Large intestine (tissue), 3 donors: ENCODE data around the gene KRTAP2-2. TPM values are rescaled to one million over a fixed set of nuclear protein-coding genes. Genes with fewer than 3 reads are reported as not detected.

Experiments used
- DNase-seq, 2 donors: peaks; one replicate each; pipeline versions ENCODE4 v3.0.0 to v3.0.0-alpha.2; 2013
- H3K27ac ChIP-seq: one replicate; pipeline ENCODE4 v1.5.1; 2013; ENCODE audit warnings: low read length
- H3K27me3 ChIP-seq: 2 replicates; pipeline ENCODE4 v1.6.1; 2013; ENCODE audit warnings: low read length; ENCODE audit not compliant: control insufficient read depth, insufficient read depth
- H3K36me3 ChIP-seq: 2 replicates; pipeline ENCODE4 v1.6.1; 2013; ENCODE audit warnings: low read length; ENCODE audit not compliant: control insufficient read depth, insufficient read depth
- H3K4me1 ChIP-seq: one replicate; pipeline ENCODE4 v1.6.1; 2013; ENCODE audit warnings: low read length; ENCODE audit not compliant: control insufficient read depth, insufficient read depth
- H3K4me3 ChIP-seq: one replicate; pipeline ENCODE4 v1.5.1; 2013; ENCODE audit warnings: low read length
- H3K9me3 ChIP-seq: one replicate; pipeline ENCODE4 v1.6.1; 2013; ENCODE audit warnings: mild to moderate bottlenecking, low read depth, low read length, moderate library complexity; ENCODE audit not compliant: control insufficient read depth
- WGBS: methylation state at CpG from one replicate; pipeline ENCODE4 v1.1.5; 2013; ENCODE audit warnings: low lambda C conversion rate; ENCODE audit not compliant: insufficient coverage; 5-methylcytosine and 5-hydroxymethylcytosine counted together
- polyA plus RNA-seq: library from polyadenylated mRNA; unstranded; fragments of 120-200 nt; gene quantifications from one replicate; pipeline ENCODE4 v1.2.1, GENCODE V29; 2013

Gene KRTAP2-2
- polyA plus RNA-seq, 1 donor, result not detected

GRCh38 chr17:41020336-41020735, 34.7 kb downstream of the KRTAP2-2 start:
- Histone ChIP-seq H3K27ac (no peak overlapping the region), H3K9me3 (no peaks in the 10 kb centered on the region), H3K36me3 (no peaks in the 10 kb centered on the region), H3K27me3 (no peaks in the 10 kb centered on the region), H3K4me3 (no peak overlapping the region), H3K4me1 (no peaks in the 10 kb centered on the region)
- DNase-seq, result no peak

DNA sequence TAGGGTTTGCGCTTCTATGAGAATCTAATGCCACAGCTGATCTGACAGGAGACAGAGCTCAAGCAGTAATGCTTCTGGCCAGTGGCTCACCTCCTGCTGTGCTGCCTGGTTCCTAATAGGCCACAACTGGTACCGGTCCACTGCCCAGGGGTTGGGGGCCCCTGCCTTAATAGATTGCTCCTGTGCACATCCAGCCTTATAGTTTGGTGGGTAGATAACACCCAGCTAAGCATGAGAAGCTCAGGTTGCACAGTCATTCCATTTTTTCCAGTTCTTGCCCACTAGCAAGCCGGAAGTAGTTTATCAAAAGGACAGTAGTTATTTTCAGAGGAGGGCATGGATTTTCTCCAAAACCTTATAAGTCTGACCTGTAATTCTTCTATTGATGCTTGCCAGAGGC, 35.6 kb downstream of the KRTAP2-2 start:
- Histone ChIP-seq H3K27ac (no peak overlapping the region), H3K4me1 (no peaks in the 10 kb centered on the region), H3K27me3 (no peaks in the 10 kb centered on the region), H3K36me3 (no peaks in the 10 kb centered on the region), H3K9me3 (no peaks in the 10 kb centered on the region), H3K4me3 (no peak overlapping the region)
- no peak for DNase-seq
- WGBS, result no CpG with 5 or more reads among the region's 3 CpGs

GRCh38 chr17:41018541-41018940, 36.5 kb downstream of the KRTAP2-2 start:
- WGBS, result no CpG with 5 or more reads among the region's 3 CpGs
- Histone ChIP-seq H3K36me3 (no peaks in the 10 kb centered on the region), H3K9me3 (no peaks in the 10 kb centered on the region), H3K27me3 (no peaks in the 10 kb centered on the region), H3K27ac (no peak overlapping the region), H3K4me1 (no peaks in the 10 kb centered on the region), H3K4me3 (no peak overlapping the region)
- no peak for DNase-seq

DNA sequence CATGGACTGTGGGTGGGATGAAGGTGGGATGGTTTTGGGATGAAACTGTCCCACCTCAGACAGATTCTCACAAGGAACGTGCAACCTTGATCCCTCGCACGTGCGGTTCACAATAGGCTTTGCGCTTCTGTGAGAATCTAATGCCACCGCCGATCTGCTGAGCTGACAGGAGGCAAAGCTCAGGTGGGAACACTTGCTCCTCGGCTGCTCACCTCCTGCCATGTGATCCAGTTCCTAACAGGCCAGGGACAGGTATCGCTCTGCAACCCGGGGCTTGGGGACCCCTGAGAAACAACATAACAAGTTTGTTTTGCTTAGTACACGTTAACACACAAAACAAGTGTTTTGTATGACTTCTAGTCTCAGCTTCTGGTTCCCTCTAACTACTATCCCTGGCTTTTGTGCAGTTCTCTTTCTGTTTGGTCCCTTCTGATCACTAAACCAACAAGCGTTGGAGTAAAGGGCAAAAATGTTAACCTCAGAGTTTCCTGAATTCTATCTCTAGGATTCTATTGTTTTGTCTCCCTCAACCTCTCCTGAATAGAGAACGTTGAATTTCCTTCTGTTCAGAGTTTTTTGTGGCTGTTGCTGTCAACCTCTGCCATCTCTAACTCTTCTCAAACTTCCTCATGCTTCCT, 38.3 kb downstream of the KRTAP2-2 start:
- no peak for DNase-seq
- no peaks in the 10 kb centered on the region for H3K9me3 ChIP-seq
- no peak overlapping the region for H3K27ac ChIP-seq
- H3K4me1 ChIP-seq, result no peaks in the 10 kb centered on the region
- WGBS, result 65% methylated on average over 2 of the region's 13 CpGs
- H3K36me3 ChIP-seq, result no peaks in the 10 kb centered on the region
- no peak overlapping the region for H3K4me3 ChIP-seq
- H3K27me3 ChIP-seq, result no peaks in the 10 kb centered on the region

- Histone ChIP-seq H3K27ac (no peak overlapping the region), H3K36me3 (no peaks in the 10 kb centered on the region), H3K9me3 (no peaks in the 10 kb centered on the region), H3K27me3 (no peaks in the 10 kb centered on the region), H3K4me3 (no peak overlapping the region), H3K4me1 (no peaks in the 10 kb centered on the region)
- DNase-seq, result no peak
- 100% methylated on average over 2 of the region's 7 CpGs for WGBS
These were observed 39.6 kb downstream of the KRTAP2-2 start for GRCh38 chr17:41015454-41015853.

- Histone ChIP-seq H3K4me1 (no peaks in the 10 kb centered on the region), H3K4me3 (no peak overlapping the region), H3K36me3 (no peaks in the 10 kb centered on the region), H3K9me3 (no peaks in the 10 kb centered on the region), H3K27ac (no peak overlapping the region), H3K27me3 (peaks cover 2% of the 10 kb centered on the region)
- WGBS, result no CpG with 5 or more reads among the region's 1 CpG
- DNase-seq, result no peak
These were observed 41.4 kb downstream of the KRTAP2-2 start for GRCh38 chr17:41013606-41014005.

DNA sequence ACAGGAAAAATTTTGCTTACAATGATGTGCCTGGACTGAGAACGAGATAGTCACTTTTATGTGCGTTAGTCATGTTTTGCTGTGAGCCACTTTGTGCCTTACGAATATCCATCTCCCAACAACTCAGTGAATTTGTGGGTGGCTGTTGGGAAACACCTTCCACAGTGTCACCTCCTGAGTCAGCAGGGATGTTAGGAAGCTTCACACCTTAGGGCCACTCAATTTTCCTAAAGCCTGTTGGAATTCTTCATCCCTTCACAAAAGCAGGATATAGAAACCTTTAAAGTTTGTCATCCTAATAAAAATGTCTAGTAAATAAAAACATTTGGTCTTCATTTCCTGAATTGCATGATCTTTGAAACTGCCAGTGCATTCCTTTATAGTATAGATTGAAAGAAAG, 41.8 kb downstream of the KRTAP2-2 start:
- no CpG with 5 or more reads among the region's 3 CpGs for WGBS

GRCh38 chr17:41012326-41013120, 42.5 kb downstream of the KRTAP2-2 start:
- no peak overlapping the region for H3K27ac ChIP-seq
- WGBS, result 82% methylated on average over 5 of the region's 6 CpGs
- no peak for DNase-seq
- no peaks in the 10 kb centered on the region for H3K36me3 ChIP-seq
- H3K4me3 ChIP-seq, result no peak overlapping the region
- H3K4me1 ChIP-seq, result no peaks in the 10 kb centered on the region
- H3K9me3 ChIP-seq, result no peaks in the 10 kb centered on the region
- peaks cover 2% of the 10 kb centered on the region for H3K27me3 ChIP-seq

More for the DNA sequence above, 41.8 kb downstream of the KRTAP2-2 start:
- Histone ChIP-seq H3K9me3 (no peaks in the 10 kb centered on the region), H3K27me3 (peaks cover 2% of the 10 kb centered on the region), H3K4me3 (no peak overlapping the region), H3K4me1 (no peaks in the 10 kb centered on the region), H3K36me3 (no peaks in the 10 kb centered on the region), H3K27ac (no peak overlapping the region)
- no peak for DNase-seq

DNA sequence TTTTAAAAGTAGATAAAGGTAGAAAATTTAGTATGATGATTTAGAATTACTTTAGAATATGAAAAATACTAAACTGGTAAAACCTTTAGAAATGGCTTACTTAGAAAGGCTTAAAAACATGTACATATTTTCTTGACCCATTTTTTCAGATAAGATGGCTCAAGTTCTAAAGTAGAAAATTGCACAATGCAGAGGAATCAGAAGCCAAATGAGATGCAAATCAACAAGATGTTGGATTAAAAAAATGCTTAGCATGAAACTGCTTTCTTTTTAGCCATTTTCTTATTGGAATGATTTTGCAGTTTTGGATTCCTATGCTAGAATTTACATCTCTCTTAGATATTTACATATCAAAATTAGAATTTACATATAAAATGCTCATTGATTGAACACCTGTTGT, 44.6 kb downstream of the KRTAP2-2 start:
- H3K4me3 ChIP-seq, result no peak overlapping the region
- no peaks in the 10 kb centered on the region for H3K9me3 ChIP-seq
- DNase-seq, result no peak
- no peaks in the 10 kb centered on the region for H3K36me3 ChIP-seq
- no peak overlapping the region for H3K27ac ChIP-seq
- no peaks in the 10 kb centered on the region for H3K4me1 ChIP-seq
- H3K27me3 ChIP-seq, result peaks cover 2% of the 10 kb centered on the region

- Histone ChIP-seq H3K27me3 (peaks cover 2% of the 10 kb centered on the region), H3K9me3 (no peaks in the 10 kb centered on the region), H3K27ac (no peak overlapping the region), H3K4me3 (no peak overlapping the region), H3K36me3 (no peaks in the 10 kb centered on the region), H3K4me1 (no peaks in the 10 kb centered on the region)
- DNase-seq, result no peak
- no CpG with 5 or more reads among the region's 1 CpG for WGBS
These were observed 45.1 kb downstream of the KRTAP2-2 start for GRCh38 chr17:41009936-41010335.

DNA sequence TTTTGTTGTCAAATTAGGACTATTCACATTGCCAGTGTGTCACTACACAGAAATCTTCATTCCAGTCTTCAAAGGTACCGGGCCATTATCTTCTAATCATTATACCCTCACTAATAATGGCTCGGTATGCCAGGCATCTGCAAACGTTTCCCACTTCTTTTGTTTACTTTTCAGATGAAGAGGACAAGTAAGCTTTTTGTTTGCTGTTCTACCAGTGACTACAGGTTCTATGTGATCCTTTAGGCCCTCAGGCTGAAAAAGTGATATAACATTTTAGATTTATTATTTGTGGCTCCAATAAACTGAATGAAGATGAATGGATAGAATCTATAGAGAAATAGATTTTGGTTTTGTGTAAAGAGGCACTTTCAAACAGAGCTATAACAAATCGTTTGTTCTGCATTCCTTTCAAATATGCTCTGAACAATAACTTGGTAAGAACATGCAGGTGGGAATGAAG, 45.7 kb downstream of the KRTAP2-2 start:
- WGBS, result 75% methylated on average over 1 of the region's 4 CpGs
- Histone ChIP-seq H3K9me3 (no peaks in the 10 kb centered on the region), H3K4me1 (no peaks in the 10 kb centered on the region), H3K27me3 (peaks cover 2% of the 10 kb centered on the region), H3K27ac (no peak overlapping the region), H3K4me3 (no peak overlapping the region), H3K36me3 (no peaks in the 10 kb centered on the region)
- no peak for DNase-seq
